Activated CD4-positive, CD25-positive, alpha-beta regulatory T cell treated with anti-CD3 and anti-CD28 coated beads, Interleukin-2, amount 50 U/mL, for 16 hours (primary cell): ENCODE data around the gene FDXACB1.
"Not testable (repeated sequence)": the region's sequence is repeated elsewhere in the genome, so short reads cannot be mapped to it uniquely, and the experiment has no call there.

Experiments used
- DNase-seq: peaks from one replicate; pipeline ENCODE4 v3.0.0-alpha.2; 2020; ENCODE audit warnings: low read depth, low spot score

FDXACB1 gene

GRCh38 chr11:111908639-111909305 is 29.8 kb upstream of the FDXACB1 start:
- no peak for DNase-seq

GRCh38 chr11:111906680-111907079 is 27.7 kb upstream of the FDXACB1 start:
- DNase-seq, result no peak

- no peak for DNase-seq
These were observed 26.4 kb upstream of the FDXACB1 start for GRCh38 chr11:111905411-111905810.

- DNase-seq, result no peak
These were observed 7.9 kb upstream of the FDXACB1 start for GRCh38 chr11:111886844-111887243.

- DNase-seq, result no peak
These were observed 7.1 kb upstream of the FDXACB1 start for GRCh38 chr11:111886032-111886431.

- not testable (repeated sequence) for DNase-seq
These were observed 6.1 kb upstream of the FDXACB1 start for GRCh38 chr11:111885053-111885452.

- DNase-seq, result no peak
These were observed 3.2 kb upstream of the FDXACB1 start for GRCh38 chr11:111882202-111882601.

GRCh38 chr11:111879637-111879960 is 634 bp upstream of the FDXACB1 start:
- no peak for DNase-seq

GRCh38 chr11:111878385-111878848 is 548 bp downstream of the FDXACB1 start:
- DNase-seq, result no peak

- DNase-seq, result no peak
These were observed 7.2 kb downstream of the FDXACB1 start for GRCh38 chr11:111871693-111872161.

- DNase-seq, result peak; percentile 75
These were observed 7.9 kb downstream of the FDXACB1 start, which contains the start of gene ALG9 for GRCh38 chr11:111870886-111871692. Gene ALG9, minus strand, starts transcription at chr11:111871581. Its CDS starts 99 bp downstream, at chr11:111871482.

- DNase-seq, result no peak
These were observed 8.5 kb downstream of the FDXACB1 start for GRCh38 chr11:111870522-111870885.

GRCh38 chr11:111870113-111870512 is 8.9 kb downstream of the FDXACB1 start:
- DNase-seq, result no peak

GRCh38 chr11:111860257-111860656 is 18.7 kb downstream of the FDXACB1 start:
- DNase-seq, result no peak

GRCh38 chr11:111855506-111855905 is 23.5 kb downstream of the FDXACB1 start:
- no peak for DNase-seq

GRCh38 chr11:111852103-111852502 is 26.9 kb downstream of the FDXACB1 start:
- DNase-seq, result no peak

- no peak for DNase-seq
These were observed 27.3 kb downstream of the FDXACB1 start for GRCh38 chr11:111851636-111852035.

- no peak for DNase-seq
These were observed 27.9 kb downstream of the FDXACB1 start for GRCh38 chr11:111851067-111851466.

- no peak for DNase-seq
These were observed 29.3 kb downstream of the FDXACB1 start for GRCh38 chr11:111849631-111850030.

GRCh38 chr11:111846636-111847035 is 32.3 kb downstream of the FDXACB1 start:
- DNase-seq, result no peak

GRCh38 chr11:111846063-111846462 is 32.9 kb downstream of the FDXACB1 start:
- DNase-seq, result no peak

GRCh38 chr11:111845276-111846028 is 33.5 kb downstream of the FDXACB1 start:
- DNase-seq, result no peak
